CD4-positive, CD25-positive, alpha-beta regulatory T cell (primary cell): Measurements from ENCODE around the gene HOXB2. TPM values are rescaled to one million over a fixed set of nuclear protein-coding genes. Genes with fewer than 3 reads are reported as not detected.

Experiments used
- ATAC-seq, 2 donors: fragments of 150-1000 bp; cut with Tn5 transposase; one replicate each; pipeline ENCODE4 v1.10.0; 2021; ENCODE audit warnings: low read depth in 2 of 2, moderate number of reproducible peaks in 2 of 2, moderate library complexity in 1 of 2
- DNase-seq, 3 donors: peaks; one replicate each; pipeline versions ENCODE4 v3.0.0 to v3.0.0-alpha.2; 2012 to 2022; ENCODE audit warnings: mixed read lengths in 1 of 3
- H3K27ac ChIP-seq: one replicate; pipeline ENCODE4 v1.7.0; 2013; ENCODE audit warnings: mild to moderate bottlenecking, low read length; ENCODE audit not compliant: insufficient read depth, poor library complexity, severe bottlenecking
- H3K27me3 ChIP-seq: one replicate; pipeline ENCODE4 v1.7.0; 2013; ENCODE audit warnings: low read length; ENCODE audit not compliant: control insufficient read depth, insufficient read depth
- H3K36me3 ChIP-seq: one replicate; pipeline ENCODE4 v1.7.0; 2013; ENCODE audit warnings: mild to moderate bottlenecking, low read length, moderate library complexity; ENCODE audit not compliant: control insufficient read depth, insufficient read depth
- H3K4me1 ChIP-seq: 2 replicates; pipeline ENCODE4 v1.7.0; 2013; ENCODE audit warnings: mild to moderate bottlenecking, low read length; ENCODE audit not compliant: insufficient read depth, control insufficient read depth, poor library complexity, severe bottlenecking
- H3K4me3 ChIP-seq: one replicate; pipeline ENCODE4 v1.7.0; 2013; ENCODE audit warnings: low read depth, mild to moderate bottlenecking, low read length, moderate library complexity
- H3K9me3 ChIP-seq, 2 experiments: 1 replicate in 1 of 2; 2 replicates in 1 of 2; pipeline ENCODE4 v1.7.0; 2013; ENCODE audit warnings: low read length in 2 of 2, mild to moderate bottlenecking in 1 of 2, moderate library complexity in 1 of 2; ENCODE audit not compliant: control insufficient read depth in 2 of 2
- H3K27ac Mint-ChIP-seq, 3 donors: one replicate each; pipeline ENCODE4 v1.8.0; 2020 to 2022; ENCODE audit warnings: mild to moderate bottlenecking in 3 of 3, mixed read lengths in 3 of 3, moderate library complexity in 2 of 3
- H3K27me3 Mint-ChIP-seq: one replicate; pipeline ENCODE4 v1.8.0; 2022; ENCODE audit warnings: mild to moderate bottlenecking, mixed read lengths
- H3K36me3 Mint-ChIP-seq: one replicate; pipeline ENCODE4 v1.8.0; 2020; ENCODE audit warnings: mixed read lengths
- H3K4me1 Mint-ChIP-seq, 4 donors: one replicate each; pipeline ENCODE4 v1.8.0; 2020 to 2022; ENCODE audit warnings: mixed read lengths in 4 of 4, mild to moderate bottlenecking in 1 of 4
- H3K4me3 Mint-ChIP-seq, 4 donors: one replicate each; pipeline ENCODE4 v1.8.0; 2020 to 2022; ENCODE audit warnings: mild to moderate bottlenecking in 4 of 4, mixed read lengths in 4 of 4, moderate library complexity in 3 of 4
- H3K9me3 Mint-ChIP-seq, 7 donors: one replicate each; pipeline ENCODE4 v1.8.0; 2020 to 2022; ENCODE audit warnings: mixed read lengths in 7 of 7, mild to moderate bottlenecking in 3 of 7, moderate library complexity in 2 of 7
- polyA plus RNA-seq, 4 donors: library from polyadenylated mRNA; unstranded; fragments of 300-500 nt; fragmentation: Illumina TruSeq; gene quantifications; one replicate each; pipeline ENCODE4 v1.2.3, GENCODE V29; 2021
- total RNA-seq: library from RNA; stranded (reverse); gene quantifications from one replicate; pipeline ENCODE4 v1.2.3, GENCODE V29; 2022

The HOXB2 gene
- total and polyA plus RNA-seq, 5 donors from 2014 or later = 19.1 to 42.4 (median 31.1) TPM

DNA sequence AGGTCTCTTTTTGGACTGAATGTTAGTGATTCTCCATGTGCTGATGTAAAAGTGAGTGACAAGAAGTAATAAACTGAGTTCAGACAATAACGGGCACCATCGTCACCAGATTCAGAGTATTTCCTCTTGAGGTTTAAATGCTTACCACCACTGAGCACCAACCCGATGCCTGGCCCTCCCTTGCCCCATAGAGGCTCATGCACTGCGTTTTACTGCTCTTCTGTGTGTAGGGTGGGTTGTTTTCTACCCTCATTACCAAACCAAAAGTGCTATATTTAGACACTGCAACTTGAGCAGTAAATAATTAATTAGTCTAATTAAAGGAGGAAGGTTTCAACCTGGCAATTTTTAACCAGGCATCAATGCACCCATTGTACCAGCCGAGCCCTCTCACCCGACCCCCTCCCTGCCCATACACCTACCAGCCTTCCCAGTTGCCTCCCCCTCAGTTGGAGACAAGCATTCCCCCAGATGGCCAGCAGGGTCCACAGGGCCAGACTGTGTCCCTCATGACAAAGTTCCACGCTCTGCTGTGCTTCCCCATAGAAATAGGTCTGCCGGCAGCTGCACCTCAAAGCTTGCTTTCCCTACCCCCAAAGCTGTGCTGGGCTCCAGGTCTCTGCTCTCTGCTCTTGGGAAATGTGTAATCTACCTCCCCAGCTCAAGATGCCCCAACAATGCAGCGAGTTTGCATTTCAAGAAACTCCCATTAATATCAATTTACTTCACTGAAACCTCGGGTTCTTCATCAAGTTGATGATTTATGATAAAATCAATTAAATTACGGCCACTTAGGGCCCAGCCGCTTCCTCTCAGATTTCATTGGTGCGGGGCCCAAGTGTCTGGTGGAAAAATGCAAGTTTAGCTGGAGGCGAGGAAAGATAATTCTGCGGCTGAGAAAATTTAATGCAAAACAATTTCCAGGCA, 17.2 kb upstream of the HOXB2 start:
- ATAC-seq (peak in 1 of 2 donors; percentile 48), DNase-seq (no peak)
- Histone ChIP-seq H3K9me3 (no peaks in the 10 kb centered on the region), H3K27ac (no peak overlapping the region), H3K36me3 (no peaks in the 10 kb centered on the region), H3K27me3 (peaks cover 3% of the 10 kb centered on the region), H3K4me3 (no peak overlapping the region), H3K4me1 (no peaks in the 10 kb centered on the region)
- no peak overlapping the region for H3K4me3 Mint-ChIP-seq
- H3K27ac Mint-ChIP-seq = no peak overlapping the region
- H3K36me3 Mint-ChIP-seq = peaks cover 4% of the 10 kb centered on the region
- peaks cover 13% of the 10 kb centered on the region for H3K27me3 Mint-ChIP-seq
- no peaks in the 10 kb centered on the region for H3K9me3 Mint-ChIP-seq
- peaks cover 0 to 12% (median under 1%) of the 10 kb centered on the region in 4 donors for H3K4me1 Mint-ChIP-seq

GRCh38 chr17:48559840-48560817, 15.2 kb upstream of the HOXB2 start:
- Mint-ChIP-seq H3K27me3 (peaks cover 28% of the 10 kb centered on the region), H3K9me3 (no peaks in the 10 kb centered on the region), H3K4me1 (peaks cover 0 to 16% (median 8%) of the 10 kb centered on the region in 4 donors), H3K36me3 (peaks cover 4% of the 10 kb centered on the region), H3K4me3 (no peak overlapping the region), H3K27ac (peak overlapping the region in 1 of 3 donors; percentile 26)
- DNase-seq (no peak), ATAC-seq (no peak)
- H3K9me3 ChIP-seq = no peaks in the 10 kb centered on the region
- H3K36me3 ChIP-seq = no peaks in the 10 kb centered on the region
- no peak overlapping the region for H3K4me3 ChIP-seq
- no peak overlapping the region for H3K27ac ChIP-seq
- peaks cover 2% of the 10 kb centered on the region for H3K4me1 ChIP-seq
- no peaks in the 10 kb centered on the region for H3K27me3 ChIP-seq

- Histone ChIP-seq H3K4me3 (no peak overlapping the region), H3K9me3 (no peaks in the 10 kb centered on the region), H3K4me1 (peaks cover 2% of the 10 kb centered on the region), H3K27ac (no peak overlapping the region), H3K36me3 (no peaks in the 10 kb centered on the region), H3K27me3 (no peaks in the 10 kb centered on the region)
- H3K9me3 Mint-ChIP-seq = no peaks in the 10 kb centered on the region
- peaks cover 4% of the 10 kb centered on the region for H3K36me3 Mint-ChIP-seq
- DNase-seq (no peak), ATAC-seq (no peak)
- H3K27ac Mint-ChIP-seq = no peak overlapping the region
- no peak overlapping the region for H3K4me3 Mint-ChIP-seq
- peaks cover 0 to 12% (median 8%) of the 10 kb centered on the region in 4 donors for H3K4me1 Mint-ChIP-seq
- H3K27me3 Mint-ChIP-seq = peaks cover 28% of the 10 kb centered on the region
Observed at GRCh38 chr17:48559122-48559839, 14.4 kb upstream of the HOXB2 start.

GRCh38 chr17:48558831-48559121, 13.9 kb upstream of the HOXB2 start:
- H3K4me3 Mint-ChIP-seq = no peak overlapping the region
- H3K27me3 Mint-ChIP-seq = peaks cover 27% of the 10 kb centered on the region

GRCh38 chr17:48558057-48558830, 13.3 kb upstream of the HOXB2 start:
- peaks cover 21% of the 10 kb centered on the region for H3K27me3 Mint-ChIP-seq
- Histone ChIP-seq H3K9me3 (no peaks in the 10 kb centered on the region), H3K36me3 (no peaks in the 10 kb centered on the region), H3K4me1 (peaks cover 2% of the 10 kb centered on the region), H3K4me3 (no peak overlapping the region), H3K27me3 (no peaks in the 10 kb centered on the region), H3K27ac (no peak overlapping the region)
- no peaks in the 10 kb centered on the region for H3K9me3 Mint-ChIP-seq
- no peak overlapping the region for H3K4me3 Mint-ChIP-seq
- peak overlapping the region in 1 of 3 donors; percentile 67 for H3K27ac Mint-ChIP-seq
- peaks cover 4% of the 10 kb centered on the region for H3K36me3 Mint-ChIP-seq
- ATAC-seq = no peak
- DNase-seq = no peak
- H3K4me1 Mint-ChIP-seq = peaks cover 0 to 12% (median 8%) of the 10 kb centered on the region in 4 donors

More at GRCh38 chr17:48558831-48559121, 13.9 kb upstream of the HOXB2 start:
- Mint-ChIP-seq H3K36me3 (peaks cover 4% of the 10 kb centered on the region), H3K9me3 (no peaks in the 10 kb centered on the region), H3K27ac (peak overlapping the region in 1 of 3 donors; percentile 67), H3K4me1 (peaks cover 0 to 12% (median 8%) of the 10 kb centered on the region in 4 donors)
- H3K27ac ChIP-seq = no peak overlapping the region
- DNase-seq (no peak), ATAC-seq (no peak)
- no peaks in the 10 kb centered on the region for H3K36me3 ChIP-seq
- no peaks in the 10 kb centered on the region for H3K9me3 ChIP-seq
- no peaks in the 10 kb centered on the region for H3K27me3 ChIP-seq
- peaks cover 2% of the 10 kb centered on the region for H3K4me1 ChIP-seq
- H3K4me3 ChIP-seq = no peak overlapping the region

DNA sequence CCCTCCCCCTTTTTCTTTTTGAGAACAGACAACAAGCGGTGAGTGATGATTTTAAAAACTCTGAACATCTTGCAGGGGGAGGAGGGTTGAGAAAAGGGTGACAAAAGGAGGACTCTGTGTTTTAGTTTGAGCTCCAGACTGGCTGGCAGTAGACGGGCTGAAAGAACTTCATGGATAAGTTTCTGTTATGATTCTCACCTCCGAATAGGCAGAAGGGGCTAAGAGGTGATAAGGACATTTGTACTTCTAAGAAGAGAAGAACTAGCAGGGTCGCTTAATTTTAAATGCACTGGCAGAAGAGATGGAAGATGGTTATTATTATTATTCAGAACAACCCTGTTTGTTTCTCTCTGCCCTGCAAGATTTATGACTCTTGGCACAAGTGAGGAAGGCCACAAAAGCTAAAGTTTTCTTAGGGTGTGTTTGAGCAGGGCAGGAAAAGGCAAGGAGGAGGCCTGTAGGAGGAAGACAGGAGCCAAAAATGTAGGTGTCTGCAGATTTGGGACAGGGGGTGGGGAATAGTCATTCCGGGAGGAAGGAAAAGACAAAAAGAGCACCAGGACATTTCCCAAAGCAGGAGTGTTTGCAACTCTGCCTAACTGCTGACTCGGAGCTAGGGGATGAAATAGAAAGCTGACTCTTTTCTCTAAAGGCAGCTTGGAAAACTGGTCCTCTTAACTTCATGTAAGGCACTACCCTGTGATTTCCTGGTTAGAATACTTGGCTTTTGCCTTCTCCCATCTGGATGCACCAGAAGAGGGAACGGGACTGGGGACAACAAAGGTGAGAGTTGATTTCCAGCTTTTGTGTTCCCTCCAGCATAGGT, 11.9 kb upstream of the HOXB2 start:
- Mint-ChIP-seq H3K4me1 (peaks cover 0 to 10% (median 7%) of the 10 kb centered on the region in 4 donors), H3K4me3 (no peak overlapping the region)
- DNase-seq = no peak

More for the DNA sequence above, 11.9 kb upstream of the HOXB2 start:
- peaks cover 2% of the 10 kb centered on the region for H3K4me1 ChIP-seq
- H3K4me3 ChIP-seq = no peak overlapping the region
- Mint-ChIP-seq H3K36me3 (peaks cover 4% of the 10 kb centered on the region), H3K27ac (no peak overlapping the region), H3K27me3 (peaks cover 24% of the 10 kb centered on the region), H3K9me3 (no peaks in the 10 kb centered on the region)
- H3K27me3 ChIP-seq = no peaks in the 10 kb centered on the region
- H3K36me3 ChIP-seq = no peaks in the 10 kb centered on the region
- ATAC-seq = no peak
- no peaks in the 10 kb centered on the region for H3K9me3 ChIP-seq
- H3K27ac ChIP-seq = no peak overlapping the region
